Activated CD4-positive, alpha-beta T cell treated with anti-CD3 and anti-CD28 coated beads, Interleukin-2, amount 50 U/mL, for 4 hours (primary cell): ENCODE results near the gene SPIN4.
"Not testable (repeated sequence)": the region's sequence is repeated elsewhere in the genome, so short reads cannot be mapped to it uniquely, and the experiment has no call there.

Experiments used
- DNase-seq, 2 experiments: peaks; one replicate each; pipeline ENCODE4 v3.0.0-alpha.2; 2020

SPIN4 gene

DNA sequence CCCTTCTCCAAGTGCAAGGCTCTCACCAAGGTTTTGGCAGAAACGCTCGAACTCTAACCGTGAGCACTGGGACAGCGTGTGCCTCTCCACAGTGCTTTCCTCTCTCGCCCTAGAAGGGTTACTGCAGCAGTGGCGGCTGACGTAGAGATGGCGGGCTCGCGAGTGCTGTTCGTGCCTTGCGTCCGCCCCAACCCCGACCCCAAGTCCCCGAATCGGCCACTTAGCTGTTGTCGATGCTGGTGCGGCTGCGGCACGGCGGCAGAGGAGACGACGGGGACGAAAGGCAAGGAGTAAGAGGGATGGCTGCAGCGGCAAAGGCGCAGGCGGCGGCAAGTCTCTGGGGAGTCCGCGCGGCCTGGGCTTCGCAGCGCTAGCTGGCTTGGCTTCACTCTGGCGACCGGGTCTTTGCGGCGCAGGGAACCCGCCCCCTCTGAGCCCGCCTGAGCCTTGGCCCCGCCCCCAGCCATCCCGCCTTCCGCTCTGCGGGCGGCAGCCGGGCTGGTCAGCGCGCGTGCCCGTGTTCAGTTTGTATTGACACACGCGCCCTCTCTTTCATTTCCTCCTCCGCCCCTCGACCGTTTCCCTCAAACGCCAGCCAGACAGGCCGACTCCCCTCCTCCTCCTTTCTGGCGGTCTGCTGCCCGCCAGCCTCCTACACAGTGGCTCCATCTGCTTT is at the start of gene SPIN4:
Gene SPIN4 (minus strand): TSS at position 392 of the 676 bp plus-strand sequence. CDS start 513 bp downstream, outside the sequence.
- peak; percentile 31 to 42 for DNase-seq

DNA sequence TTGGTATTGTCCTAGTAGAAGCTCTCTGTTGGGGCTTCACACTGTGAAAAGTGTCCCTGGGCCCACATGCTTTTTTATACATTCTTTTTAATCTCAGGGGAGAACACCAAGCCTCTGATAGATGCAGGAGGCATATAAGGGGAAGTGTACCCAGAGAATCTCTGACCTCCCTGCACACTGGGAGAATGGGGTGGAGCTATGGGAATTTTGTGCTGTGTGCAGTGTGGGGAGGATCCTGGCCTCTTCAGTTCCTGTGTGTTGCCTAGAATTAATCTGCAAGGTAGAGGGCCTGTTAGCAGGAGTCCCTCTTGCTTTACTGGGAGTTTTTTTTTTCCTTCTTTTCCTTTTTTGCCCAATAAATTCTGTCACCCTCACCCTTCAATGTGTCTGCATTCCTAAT is 49.2 kb upstream of the SPIN4 start:
- DNase-seq: no peak

DNA sequence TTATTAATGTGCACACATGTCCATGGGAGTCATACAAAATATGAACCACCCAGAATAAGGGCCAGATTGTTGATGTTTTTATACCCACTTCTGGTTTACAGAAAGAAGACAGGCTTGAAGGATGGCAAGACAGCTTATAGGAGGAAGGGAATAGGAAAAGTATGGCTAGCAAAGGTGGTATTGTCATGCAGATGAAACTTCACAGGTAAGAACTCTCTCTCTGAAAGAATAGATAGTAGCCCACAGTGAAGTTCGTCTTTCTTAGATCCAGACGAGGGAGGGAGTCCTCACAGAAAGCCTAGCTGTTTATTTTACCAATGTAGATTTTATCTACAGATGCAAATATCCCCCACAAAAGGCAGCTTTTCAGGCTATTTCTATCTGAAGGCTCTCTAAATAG is 43.7 kb upstream of the SPIN4 start:
- no peak for DNase-seq

GRCh38 chrX:63393094-63393493 is 42.0 kb upstream of the SPIN4 start:
- not testable (repeated sequence) for DNase-seq

GRCh38 chrX:63387411-63387810 is 36.3 kb upstream of the SPIN4 start:
- DNase-seq: no peak

GRCh38 chrX:63384263-63384662 is 33.1 kb upstream of the SPIN4 start:
- DNase-seq: not testable (repeated sequence)

GRCh38 chrX:63373012-63373411 is 21.9 kb upstream of the SPIN4 start:
- not testable (repeated sequence) for DNase-seq

- not testable (repeated sequence) for DNase-seq
These were observed 16.6 kb upstream of the SPIN4 start for GRCh38 chrX:63367699-63368098.

- DNase-seq: no peak
These were observed 12.7 kb upstream of the SPIN4 start for GRCh38 chrX:63363788-63364187.

DNA sequence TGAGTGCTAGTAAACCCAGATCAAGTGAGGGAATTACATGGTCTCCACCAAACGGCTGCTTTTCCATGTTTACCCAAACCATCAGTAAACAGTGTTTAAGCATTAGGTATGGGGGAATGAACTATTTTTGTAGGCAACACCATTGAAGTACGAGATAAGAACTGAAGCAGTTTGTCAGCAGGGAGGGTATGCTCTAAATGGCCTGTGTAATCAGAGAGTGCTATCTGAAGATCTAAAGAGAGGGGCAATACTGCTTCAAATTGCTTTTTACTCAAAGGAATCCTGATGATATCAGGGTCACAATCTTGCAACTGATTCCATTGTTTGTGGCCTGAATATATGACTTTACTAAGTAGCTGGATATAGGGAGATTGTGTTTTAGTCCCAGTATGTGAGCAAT is 10.4 kb upstream of the SPIN4 start:
- no peak for DNase-seq

DNA sequence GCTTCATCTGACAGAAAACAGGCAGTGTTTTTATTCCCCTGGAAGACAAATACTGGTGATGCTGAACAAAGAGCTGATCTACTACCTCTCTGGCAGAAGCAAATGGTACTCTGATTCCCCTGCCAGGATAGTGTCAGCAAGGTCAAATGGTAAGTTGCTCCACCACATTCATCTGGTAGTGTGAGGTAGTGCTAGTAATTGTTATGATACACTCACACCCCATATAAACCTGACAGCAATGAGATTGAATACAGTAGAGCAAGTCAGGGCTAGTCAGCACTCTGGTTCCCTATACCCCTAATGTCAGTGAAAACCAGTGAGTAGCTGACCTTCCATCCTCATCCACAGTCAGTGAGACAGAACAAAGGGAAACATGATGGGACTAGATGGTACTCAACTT is 3.4 kb upstream of the SPIN4 start:
- no peak for DNase-seq

DNA sequence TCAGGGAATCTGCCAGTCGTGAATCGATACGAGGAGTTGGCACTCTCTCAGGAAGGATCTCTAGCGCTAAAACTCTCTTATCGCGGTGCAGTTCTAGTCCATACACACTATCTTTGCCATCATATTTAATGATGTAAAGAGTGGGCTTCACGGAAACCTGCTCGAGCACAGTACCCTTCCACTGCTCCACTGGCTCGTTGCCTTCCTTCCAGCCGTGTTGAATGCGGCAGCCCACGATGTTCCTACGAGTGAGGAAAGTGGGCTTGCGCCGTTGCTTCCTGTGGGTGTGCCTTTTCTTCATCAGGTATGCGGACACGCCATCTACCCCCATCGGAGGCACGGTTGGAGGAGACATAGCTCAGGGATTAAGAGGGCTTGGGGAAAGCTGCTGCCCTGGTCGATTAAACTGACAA is 661 bp downstream of the SPIN4 start:
- DNase-seq: peak in 1 of 2 experiments; percentile 1

DNA sequence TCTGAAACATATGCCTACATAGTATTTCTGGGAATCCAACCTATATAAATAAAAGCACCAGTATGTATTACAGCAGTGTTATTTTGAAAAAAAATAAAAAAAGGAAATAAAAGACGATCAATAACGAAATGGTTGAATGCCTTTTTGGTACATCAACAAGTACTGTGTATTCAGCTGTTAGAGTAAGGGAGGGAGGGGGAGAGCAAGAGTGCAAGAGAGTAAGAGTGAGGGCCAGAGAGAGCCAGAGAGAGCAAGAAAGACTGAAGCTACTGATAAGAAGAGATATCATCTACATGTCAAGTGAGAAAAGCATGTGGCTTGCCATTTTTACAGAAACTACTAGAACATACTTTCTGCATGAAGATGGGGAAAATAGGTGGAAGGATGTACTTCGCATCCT is 1.8 kb downstream of the SPIN4 start:
- DNase-seq: no peak

DNA sequence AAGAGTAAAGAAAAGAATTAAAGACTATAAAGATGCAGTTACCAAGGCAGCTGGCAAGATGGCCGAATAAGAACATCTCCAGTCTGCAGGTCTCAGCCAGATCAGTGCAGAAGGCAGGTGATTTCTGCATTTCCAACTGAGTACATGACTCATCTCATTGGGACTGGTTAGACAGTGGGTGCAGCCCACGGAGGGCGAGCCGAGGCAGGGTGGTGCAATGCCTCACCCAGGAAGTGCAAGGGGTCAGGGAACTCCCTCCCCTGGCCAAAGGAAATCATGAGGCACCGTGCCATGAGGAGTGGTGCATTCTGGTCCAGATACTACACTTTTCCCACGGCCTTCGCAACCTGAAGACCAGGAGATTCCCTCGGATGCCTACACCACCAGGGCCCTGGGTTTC is 20.5 kb downstream of the SPIN4 start:
- DNase-seq: no peak

DNA sequence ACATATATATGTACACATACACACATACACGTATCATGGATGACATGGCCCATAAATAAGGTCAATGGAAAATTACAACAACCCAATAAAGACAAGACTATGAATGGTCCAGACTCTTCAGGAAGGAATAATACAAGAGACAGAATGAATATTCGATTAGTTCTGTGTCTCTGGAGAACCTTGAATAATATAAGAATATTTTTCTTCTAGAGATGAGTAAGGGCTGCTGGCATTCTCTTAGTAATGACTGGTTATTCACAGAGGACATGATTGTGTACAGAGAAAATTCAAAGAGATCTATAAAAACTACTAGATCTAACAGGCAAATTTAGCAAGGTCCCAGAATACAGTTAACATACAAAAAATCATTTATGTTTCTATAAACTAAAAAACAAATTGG is 23.3 kb downstream of the SPIN4 start:
- DNase-seq: no peak

DNA sequence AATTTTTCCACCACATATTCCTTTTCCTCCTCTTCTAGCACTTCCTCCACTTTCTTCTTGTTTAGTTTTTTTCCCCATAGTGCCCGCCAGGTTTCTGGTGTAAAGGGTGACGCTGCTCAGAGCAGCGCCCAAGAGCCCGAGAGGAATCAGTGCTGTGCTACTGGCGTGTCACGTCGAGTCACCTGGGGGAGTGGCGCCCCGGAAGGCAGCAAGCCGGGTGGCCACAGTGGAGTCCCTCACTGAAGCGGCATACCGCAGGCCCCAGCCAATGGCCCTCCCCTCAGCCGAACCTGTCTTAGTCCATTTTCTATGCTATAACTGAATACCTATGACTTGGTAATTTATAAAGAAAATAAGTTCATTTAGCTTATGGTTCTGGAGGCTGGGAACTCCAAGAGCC is 51.5 kb downstream of the SPIN4 start:
- DNase-seq: no peak
